SIG-M5 treated with dmso at 0.1 percent for 504 hours (cell line): ENCODE results near the gene NKAIN4.
"Not testable (repeated sequence)": the region's sequence is repeated elsewhere in the genome, so short reads cannot be mapped to it uniquely, and the experiment has no call there.

Source experiments
- DNase-seq: peaks from one replicate; lab custom pipeline; 2025; ENCODE audit not compliant: unreplicated experiment; lab: John Stamatoyannopoulos, UW

NKAIN4 gene

GRCh38 chr20:63258781-63259180 lies 4.5 kb upstream of the NKAIN4 start:
- DNase-seq: no peak

GRCh38 chr20:63257629-63258028 lies 3.4 kb upstream of the NKAIN4 start:
- DNase-seq: no peak

GRCh38 chr20:63256954-63257353 lies 2.7 kb upstream of the NKAIN4 start:
- no peak for DNase-seq

- DNase-seq: no peak
Observed at GRCh38 chr20:63255931-63256704, 1.9 kb upstream of the NKAIN4 start.

- no peak for DNase-seq
Observed at GRCh38 chr20:63254606-63255384, 532 bp upstream of the NKAIN4 start.

GRCh38 chr20:63253438-63254231 lies 628 bp downstream of the NKAIN4 start:
- no peak for DNase-seq

GRCh38 chr20:63253065-63253437 lies 1.2 kb downstream of the NKAIN4 start:
- DNase-seq: no peak

GRCh38 chr20:63252284-63252711 lies 2.0 kb downstream of the NKAIN4 start:
- no peak for DNase-seq

- not testable (repeated sequence) for DNase-seq
Observed at GRCh38 chr20:63251350-63251749, 2.9 kb downstream of the NKAIN4 start.

GRCh38 chr20:63249891-63250290 lies 4.4 kb downstream of the NKAIN4 start:
- no peak for DNase-seq

- DNase-seq: no peak
Observed at GRCh38 chr20:63248835-63249591, 5.2 kb downstream of the NKAIN4 start.

GRCh38 chr20:63247671-63248228 lies 6.5 kb downstream of the NKAIN4 start:
- DNase-seq: no peak

- no peak for DNase-seq
Observed at GRCh38 chr20:63246490-63247288, 7.6 kb downstream of the NKAIN4 start.

GRCh38 chr20:63244468-63244867 lies 9.8 kb downstream of the NKAIN4 start:
- no peak for DNase-seq

- DNase-seq: no peak
Observed at GRCh38 chr20:63243604-63244247, 10.5 kb downstream of the NKAIN4 start.

GRCh38 chr20:63242736-63243135 lies 11.5 kb downstream of the NKAIN4 start:
- no peak for DNase-seq

- DNase-seq: no peak
Observed at GRCh38 chr20:63241272-63241671, 13.0 kb downstream of the NKAIN4 start.

GRCh38 chr20:63240004-63240403 lies 14.3 kb downstream of the NKAIN4 start:
- no peak for DNase-seq

GRCh38 chr20:63239431-63239830 lies 14.8 kb downstream of the NKAIN4 start:
- DNase-seq: no peak
